K562 (cell line): ENCODE results near the gene ATM. TPM values are rescaled to one million over a fixed set of nuclear protein-coding genes. Genes with fewer than 3 reads are reported as not detected.

ENCODE experiments used
- ATAC-seq: fragments of 200-7000 bp; cut with Tn5 transposase; 3 replicates; pipeline ENCODE4 v1.9.1; 2020; ENCODE audit warnings: moderate library complexity
- BruUV-seq: library from RNA; stranded (reverse); fragments of 400-500 nt; replicated peaks from 2 replicates; lab custom pipeline; 2021; lab: Mats Ljungman, UMichigan
- CTCF ChIA-PET: fragments of 300-600 bp; formaldehyde crosslinking; extraction: SDS; loops from one replicate; lab custom pipeline; 2021; ENCODE audit warnings: low intra/inter-chr PET ratio; lab: Yijun Ruan, JAX
- POLR2A ChIA-PET: fragments of 300-600, 350-650 bp; sonication (Branson Sonifier 250); formaldehyde crosslinking; extraction: SDS; loops from one replicate; lab custom pipeline; 2021; ENCODE audit warnings: antibody characterized with exemption, inconsistent platforms; lab: Yijun Ruan, JAX
- DNase-seq, 4 experiments: peaks; one replicate each; pipeline versions ENCODE4 v3.0.0 to v3.0.0-alpha.2; 2011 to 2018; ENCODE audit warnings: low spot score in 3 of 4, mixed read lengths in 3 of 4; ENCODE audit errors: extremely low read depth in 1 of 4
- FAIRE-seq: peaks from 2 replicates; lab custom pipeline; 2011; peaks lifted over from hg19 to GRCh38; lab: Jason Lieb, UNC
- H2AFZ ChIP-seq: 2 replicates; pipeline ENCODE4 v1.6.0; 2011; ENCODE audit warnings: low read depth, low read length, control low read depth, inconsistent platforms
- H3K27ac ChIP-seq: fragments of 200-600 bp; 3 replicates; pipeline ENCODE4 v1.8.0; 2011; ENCODE audit warnings: low read depth, mild to moderate bottlenecking, control low read depth, inconsistent platforms, low read length, moderate library complexity, mixed read lengths; ENCODE audit errors: extremely low read depth
- H3K27me3 ChIP-seq, 2 experiments: fragments of 300-600 bp in 1 of 2; 2 replicates in 1 of 2; 3 replicates in 1 of 2; pipeline versions ENCODE4 v1.6.0 to v1.8.0; 2011; ENCODE audit warnings: inconsistent platforms in 2 of 2, low read length in 2 of 2, mild to moderate bottlenecking in 1 of 2, mixed read lengths in 1 of 2, moderate library complexity in 1 of 2; ENCODE audit not compliant: control insufficient read depth in 2 of 2, insufficient read depth in 2 of 2
- H3K36me3 ChIP-seq: fragments of 300-600 bp; 3 replicates; pipeline ENCODE4 v1.8.0; 2011; ENCODE audit warnings: mild to moderate bottlenecking, low read length, inconsistent platforms; ENCODE audit not compliant: control insufficient read depth, insufficient read depth
- H3K4me1 ChIP-seq, 2 experiments: fragments of 200-600 bp in 1 of 2; replicated peaks in 1 of 2; 2 replicates in 1 of 2; 3 replicates in 1 of 2; pipeline versions ENCODE4 v1.5.1 to v1.8.0; 2011; ENCODE audit warnings: inconsistent platforms in 2 of 2, low read length in 2 of 2, mild to moderate bottlenecking in 1 of 2, mixed read lengths in 1 of 2, moderate library complexity in 1 of 2; ENCODE audit not compliant: control insufficient read depth in 2 of 2, insufficient read depth in 2 of 2
- H3K4me2 ChIP-seq: 2 replicates; pipeline ENCODE4 v1.6.1; 2011; ENCODE audit warnings: low read length, control low read depth, inconsistent platforms, mixed read lengths; ENCODE audit not compliant: insufficient read depth
- H3K4me3 ChIP-seq: fragments of 200-600 bp; sonication (generic), shearing (Covaris generic); 2 replicates; pipeline ENCODE4 v1.5.1; 2016; ENCODE audit warnings: control low read depth, inconsistent platforms
- H3K79me2 ChIP-seq: fragments of 200-600 bp; 3 replicates; pipeline ENCODE4 v1.8.0; 2011; ENCODE audit warnings: low read length, inconsistent platforms; ENCODE audit not compliant: control insufficient read depth, insufficient read depth
- H3K9ac ChIP-seq, 2 experiments: 2 replicates each; pipeline versions ENCODE4 v1.6.0 to v1.6.1; 2011; ENCODE audit warnings: low read depth in 2 of 2, low read length in 2 of 2, control low read depth in 1 of 2, inconsistent platforms in 1 of 2, mild to moderate bottlenecking in 1 of 2, mixed read lengths in 1 of 2; ENCODE audit not compliant: insufficient read depth in 1 of 2
- H3K9me1 ChIP-seq: one replicate; pipeline ENCODE4 v1.6.0; 2011; ENCODE audit warnings: inconsistent platforms, mild to moderate bottlenecking, low read length, moderate library complexity; ENCODE audit not compliant: control insufficient read depth, insufficient read depth
- H3K9me3 ChIP-seq: replicated peaks from 2 replicates; pipeline ENCODE4 v1.5.1; 2011; ENCODE audit warnings: low read depth, low read length, inconsistent platforms; ENCODE audit not compliant: control insufficient read depth, insufficient read depth
- H4K20me1 ChIP-seq: replicated peaks from 2 replicates; pipeline ENCODE4 v1.6.1; 2011; ENCODE audit warnings: low read length, inconsistent platforms, mixed read lengths; ENCODE audit not compliant: control insufficient read depth, insufficient read depth
- HDAC1 ChIP-seq, 2 experiments: fragments of 450-650 bp; IDR thresholded peaks; 2 replicates each; pipeline ENCODE4 v1.6.1; 2016 to 2017; ENCODE audit warnings: inconsistent platforms in 1 of 2, mild to moderate bottlenecking in 1 of 2, moderate library complexity in 1 of 2
- NFXL1 ChIP-seq: fragments of 450-650 bp; formaldehyde crosslinking; IDR thresholded peaks from 2 replicates; pipeline ENCODE4 v1.4.0; 2021; ENCODE audit warnings: mild to moderate bottlenecking
- ZKSCAN8 ChIP-seq: fragments of 200-800 bp; sonication (Bioruptor generic); IDR thresholded peaks from 2 replicates; pipeline ENCODE4 v1.6.1; 2016; ENCODE audit warnings: missing genetic modification characterization, missing compliant biosample characterization
- WGBS: fragments of 100-300 bp; shearing (Covaris generic); methylation state at CpG from one replicate; pipeline ENCODE4 v1.1.6; 2016; ENCODE audit warnings: low coverage, mixed read lengths; ENCODE audit not compliant: insufficient coverage; ENCODE audit errors: missing lambda C conversion rate; 5-methylcytosine and 5-hydroxymethylcytosine counted together
- in situ Hi-C: fragments of 300-500 bp; cut with MboI; formaldehyde crosslinking; loops from 4 replicates; pipeline ENCODE4 v1.15.0; 2018; ENCODE audit warnings: inconsistent platforms, mixed read lengths
- intact Hi-C: fragments of 100-400 bp; cut with micrococcal nuclease; formaldehyde crosslinking; loops from 2 replicates; pipeline ENCODE4 v1.14.2; 2022
- polyA plus RNA-seq, 8 experiments: library from polyadenylated mRNA; depleted of rRNA in 4 of 8; stranded (reverse) in 5 of 8; unstranded in 3 of 8; fragments of >200 nt; fragmentation: Nextera tagmentation in 2 of 8; fragmentation: Illumina TruSeq in 1 of 8; extraction: Ambion mirVana in 2 of 8; extraction: Trizol in 1 of 8; gene quantifications; 2 replicates each; pipeline versions ENCODE4 v1.2.1 to v1.2.3, GENCODE V29; 2011 to 2014; ENCODE audit warnings: inconsistent platforms in 1 of 8, missing spikeins in 1 of 8
- total RNA-seq, 7 experiments: library from RNA; depleted of rRNA in 6 of 7; stranded (reverse); fragments of >200 nt in 6 of 7; fragmentation: Illumina TruSeq in 2 of 7; extraction: Trizol in 2 of 7; gene quantifications; 2 replicates each; pipeline versions ENCODE4 v1.2.1 to v1.2.3, GENCODE V29; 2011 to 2021; ENCODE audit warnings: low replicate concordance in 1 of 7
- TF ChIP-seq, protein P1 (sequence below): sonication (generic); formaldehyde crosslinking; IDR thresholded peaks from 2 replicates; pipeline ENCODE4 v1.8.0; 2022; ENCODE audit warnings: missing genetic modification reagents, mild to moderate bottlenecking, moderate library complexity, borderline replicate concordance

ATM gene
- total and polyA plus RNA-seq, 9 of the 15 experiments (the other 6 are each of a cell fraction or from before 2014, with no cell fraction given) = 8.3 to 46.8 (median 26.2) TPM

DNA sequence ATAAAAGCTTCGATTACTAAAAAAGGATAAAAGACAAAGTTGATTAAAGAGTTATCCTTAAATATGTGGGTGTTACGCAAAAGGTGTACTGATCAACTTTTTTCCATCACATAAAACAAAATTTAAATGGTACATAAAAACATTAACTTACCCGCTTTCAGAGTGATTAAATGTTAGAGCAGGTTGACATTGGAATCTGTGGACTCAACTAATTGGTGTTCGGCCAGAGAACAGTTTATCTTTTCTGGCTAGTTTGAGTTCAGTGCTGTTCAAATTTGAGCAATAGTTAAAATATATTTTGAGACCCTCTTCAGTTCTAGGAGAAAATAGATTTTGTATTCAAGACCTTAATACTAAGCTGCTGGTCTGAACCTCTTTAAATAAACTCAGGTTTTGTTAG is 56.1 kb downstream of the ATM start (continued):
- TF ChIP-seq, protein P1, sequence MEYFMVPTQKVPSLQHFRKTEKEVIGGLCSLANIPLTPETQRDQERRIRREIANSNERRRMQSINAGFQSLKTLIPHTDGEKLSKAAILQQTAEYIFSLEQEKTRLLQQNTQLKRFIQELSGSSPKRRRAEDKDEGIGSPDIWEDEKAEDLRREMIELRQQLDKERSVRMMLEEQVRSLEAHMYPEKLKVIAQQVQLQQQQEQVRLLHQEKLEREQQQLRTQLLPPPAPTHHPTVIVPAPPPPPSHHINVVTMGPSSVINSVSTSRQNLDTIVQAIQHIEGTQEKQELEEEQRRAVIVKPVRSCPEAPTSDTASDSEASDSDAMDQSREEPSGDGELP (CRISPR knock-in tag) = no peak
- TF ChIP-seq HDAC1 (IDR thresholded peaks at IDR 0.05) (no peak), NFXL1 (CRISPR knock-in tag) (no peak)

DNA sequence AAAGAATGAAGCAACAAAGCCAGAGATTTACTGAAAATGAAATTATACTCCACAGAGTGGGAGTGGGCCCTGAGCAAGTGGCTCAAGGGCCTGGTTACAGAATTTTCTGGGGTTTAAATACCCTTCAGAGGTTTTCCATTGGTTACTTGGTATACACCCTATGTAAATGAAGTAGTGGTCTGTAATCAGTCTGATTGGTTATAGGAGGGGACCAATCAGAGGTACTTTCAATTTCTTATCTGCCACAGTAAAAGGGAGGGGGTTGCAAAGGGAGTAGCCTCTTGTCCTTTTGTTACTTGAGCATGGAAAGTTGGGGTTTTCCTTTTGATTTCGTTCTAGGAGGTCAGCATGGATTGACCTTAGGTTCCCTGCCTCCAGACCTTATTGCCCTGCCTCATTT is 63.5 kb downstream of the ATM start:
- Histone ChIP-seq H3K9ac (no peak overlapping the region), H3K79me2 (no peaks in the 10 kb centered on the region), H3K4me3 (no peak overlapping the region), H3K27ac (no peak overlapping the region), H3K4me1 (no peaks in the 10 kb centered on the region), H3K4me2 (no peak overlapping the region), H2AFZ (0 out of 2 replicates have a peak overlapping the region, but pooled peaks have one; percentile 64), H4K20me1 (no peaks in the 10 kb centered on the region), H3K27me3 (no peaks in the 10 kb centered on the region), H3K36me3 (peaks cover 34% of the 10 kb centered on the region; the same call in 2 of the 3 replicates), H3K9me1 (no peaks in the 10 kb centered on the region), H3K9me3 (no peaks in the 10 kb centered on the region)
- no TSS peak for BruUV-seq
- no peak for FAIRE-seq
- 50% methylated on average over 1 of the region's 1 CpG for WGBS
- ChIA-PET CTCF (no interaction called here), POLR2A (no interaction called here)
- in situ Hi-C loops (no loop called here), intact Hi-C loops (no loop called here)
- peak in 2 of 4 experiments; percentile 27 to 35 for DNase-seq
- TF ChIP-seq ZKSCAN8 (CRISPR knock-in tag) = no peak
- peak; percentile 99 for ATAC-seq
